HG03103 (cell line): Measurements from ENCODE around the gene DCXR.

Experiments
- ATAC-seq: cut with Tn5 transposase; IDR thresholded peaks from one replicate; pipeline ENCODE4 v1.9.1; 2021; ENCODE audit warnings: low read depth; ENCODE audit not compliant: unreplicated experiment

Gene DCXR

GRCh38 chr17:82001571-82002056 lies 35.9 kb downstream of the DCXR start:
- no peak for ATAC-seq

- no peak for ATAC-seq
These were observed 36.5 kb downstream of the DCXR start for GRCh38 chr17:82000803-82001570.

GRCh38 chr17:81999976-82000802 lies 37.3 kb downstream of the DCXR start:
- ATAC-seq = no peak

DNA sequence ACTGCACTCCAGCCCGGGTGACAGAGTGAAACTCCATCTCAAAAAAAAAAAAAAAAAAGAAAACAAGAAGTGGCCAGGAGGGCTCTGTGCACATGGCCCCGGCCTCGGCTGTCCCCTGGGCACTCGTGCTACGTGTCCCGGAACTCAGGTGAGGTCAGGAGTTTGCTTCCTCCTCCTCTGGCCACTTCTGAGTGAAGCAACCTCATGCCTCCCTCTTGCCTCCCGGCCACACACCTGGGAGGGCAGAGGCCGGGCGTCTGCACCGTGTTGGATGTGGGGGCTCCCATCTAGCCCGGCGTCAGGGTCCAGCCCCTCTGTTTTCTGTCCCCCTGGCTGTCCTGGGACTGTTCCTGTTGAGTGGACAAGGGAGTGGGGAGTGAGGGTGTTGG lies 37.9 kb downstream of the DCXR start:
- no peak for ATAC-seq

- no peak for ATAC-seq
These were observed 38.6 kb downstream of the DCXR start for GRCh38 chr17:81998691-81999438.

DNA sequence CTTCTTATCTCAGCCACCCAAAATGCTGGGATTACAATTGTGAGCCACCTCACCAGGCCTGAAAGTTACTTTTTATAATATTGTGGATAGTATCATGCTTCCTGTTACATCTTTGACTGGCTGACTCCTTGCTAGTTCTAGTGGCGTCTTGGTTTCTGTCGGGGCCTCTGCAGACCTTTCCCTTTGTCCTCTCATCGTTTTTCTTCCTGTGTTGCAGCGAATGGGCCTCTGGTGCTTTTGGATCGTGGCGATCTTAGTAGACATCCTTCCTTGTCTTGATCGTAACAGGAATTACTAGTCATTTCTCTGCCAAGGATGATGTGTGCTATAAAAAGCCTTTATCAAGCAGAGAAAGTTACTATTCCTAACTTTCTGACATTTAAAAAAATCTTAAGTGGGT lies 39.3 kb downstream of the DCXR start:
- ATAC-seq = no peak

- ATAC-seq = no peak
These were observed 40.6 kb downstream of the DCXR start for GRCh38 chr17:81996757-81997441.

- ATAC-seq = no peak
These were observed 41.2 kb downstream of the DCXR start for GRCh38 chr17:81996232-81996756.

DNA sequence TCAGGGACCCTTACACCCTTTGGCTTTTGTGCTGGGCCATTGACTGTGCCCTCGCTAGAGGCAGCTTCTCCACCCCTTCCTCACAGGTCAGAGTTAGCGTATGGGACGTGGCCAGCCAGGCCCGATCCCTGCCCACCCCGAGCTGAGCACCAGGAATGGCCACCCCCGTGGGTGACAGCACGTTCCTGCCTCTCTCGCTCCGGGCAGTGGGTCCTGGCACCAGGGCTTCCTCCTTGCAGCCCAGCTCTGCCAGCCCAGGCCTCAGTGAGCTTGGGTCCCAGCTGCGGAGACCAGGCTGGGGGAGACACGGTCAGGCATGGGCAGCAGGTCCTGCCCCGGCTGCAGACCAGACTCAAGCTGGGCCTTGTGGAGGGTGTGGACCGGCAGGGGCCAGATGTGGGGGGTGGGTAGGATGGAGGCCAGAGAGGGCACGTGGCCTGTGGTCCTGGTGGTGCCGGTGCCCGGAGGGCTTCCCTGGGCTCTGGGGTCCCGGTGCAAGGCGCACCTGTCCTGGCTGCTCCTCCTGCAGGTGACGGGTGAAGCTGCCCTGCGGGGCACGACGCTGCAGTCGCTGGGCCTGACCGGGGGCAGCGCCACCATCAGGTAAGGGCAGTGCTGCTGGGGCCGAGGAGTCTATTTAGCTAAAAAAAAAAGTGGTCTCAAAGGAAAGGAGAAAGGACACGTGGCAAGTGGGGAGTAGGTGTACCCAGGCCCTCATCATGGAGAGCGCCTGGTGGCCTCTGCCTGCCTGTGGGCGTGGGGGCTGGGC lies 41.9 kb downstream of the DCXR start:
- ATAC-seq = no peak

DNA sequence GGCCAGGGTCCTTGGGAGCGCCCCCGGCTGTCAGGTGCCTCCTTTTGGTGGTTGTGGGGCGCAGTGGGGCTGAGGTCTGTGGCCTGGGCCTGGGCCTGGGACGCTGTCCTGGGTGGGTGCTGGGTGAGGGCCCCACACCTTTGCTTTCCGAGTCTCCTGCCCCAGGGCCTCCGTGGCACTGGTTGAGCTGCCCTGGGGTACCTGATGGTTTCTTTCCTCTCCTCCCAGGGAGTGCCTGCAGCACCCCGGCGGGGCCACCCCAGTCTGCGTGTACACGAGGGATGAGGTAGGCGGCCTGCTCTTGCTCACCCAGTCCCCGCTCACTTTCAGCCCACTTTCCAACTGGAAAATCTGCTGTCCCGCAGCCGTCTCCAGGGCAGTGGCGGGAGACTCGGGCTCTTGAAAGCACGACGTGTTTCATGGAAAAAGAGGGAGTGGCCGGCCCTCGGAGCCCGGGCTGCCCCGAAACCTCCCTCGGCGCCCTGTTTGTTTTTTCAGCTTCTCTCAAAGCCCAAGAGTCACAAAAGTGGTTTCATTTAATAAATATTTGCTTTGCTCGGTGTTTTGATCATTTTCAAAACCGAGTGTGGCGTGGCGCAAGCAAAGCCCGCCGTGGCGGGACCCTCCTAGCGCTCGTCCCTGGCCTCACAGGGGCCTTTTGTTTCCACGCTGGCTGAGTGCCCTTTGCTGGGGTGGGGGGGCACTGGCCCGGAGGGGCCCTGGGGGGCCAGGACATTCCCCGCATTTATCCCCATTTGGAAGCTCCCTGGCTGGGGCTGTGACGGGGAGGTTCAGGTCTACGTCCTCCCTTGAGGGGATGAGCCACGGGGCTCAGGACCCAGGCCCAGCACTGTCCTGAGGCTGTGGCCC lies 42.7 kb downstream of the DCXR start:
- ATAC-seq = no peak

DNA sequence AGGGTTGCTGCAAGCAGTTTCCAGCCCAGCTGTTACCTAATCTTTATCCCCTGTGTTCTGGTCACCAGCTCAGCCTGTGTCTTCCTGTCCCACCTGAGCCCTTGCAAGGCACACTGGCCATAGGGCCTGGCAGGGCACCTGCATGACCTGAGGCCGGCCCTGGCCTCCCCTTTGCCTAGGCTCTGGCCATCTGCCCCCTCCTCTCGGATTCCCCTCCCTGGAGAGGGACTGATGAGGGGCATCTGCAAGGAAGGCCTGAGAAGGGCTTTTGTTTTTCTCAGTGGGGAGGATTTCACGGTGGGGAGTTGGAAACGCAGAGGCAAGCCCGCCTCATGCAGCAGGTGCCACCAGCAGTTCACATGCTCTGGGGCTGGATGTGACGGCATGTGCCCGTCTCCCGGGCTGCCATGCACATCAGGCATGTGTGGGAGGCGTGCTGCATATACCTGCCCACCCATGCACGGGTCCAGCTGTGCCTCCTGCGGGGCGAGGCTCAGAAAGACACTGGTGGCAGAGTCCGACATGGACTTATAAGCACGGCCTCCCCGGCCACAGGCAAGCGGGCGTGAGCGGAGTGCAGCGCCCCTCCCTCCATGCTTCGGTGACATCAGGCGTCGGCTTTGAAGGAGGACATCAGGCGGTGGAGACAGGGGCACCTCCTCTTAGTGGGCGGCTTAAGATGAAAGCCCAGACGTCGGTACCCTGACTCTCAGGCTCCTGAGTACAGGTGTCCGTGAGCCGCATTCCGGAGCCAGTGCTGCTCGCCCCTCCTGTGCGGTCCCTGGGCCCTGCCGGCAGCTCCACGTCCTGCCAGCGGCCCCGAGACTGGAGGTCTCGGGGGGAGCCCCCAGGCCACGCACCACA lies 43.5 kb downstream of the DCXR start:
- no peak for ATAC-seq

DNA sequence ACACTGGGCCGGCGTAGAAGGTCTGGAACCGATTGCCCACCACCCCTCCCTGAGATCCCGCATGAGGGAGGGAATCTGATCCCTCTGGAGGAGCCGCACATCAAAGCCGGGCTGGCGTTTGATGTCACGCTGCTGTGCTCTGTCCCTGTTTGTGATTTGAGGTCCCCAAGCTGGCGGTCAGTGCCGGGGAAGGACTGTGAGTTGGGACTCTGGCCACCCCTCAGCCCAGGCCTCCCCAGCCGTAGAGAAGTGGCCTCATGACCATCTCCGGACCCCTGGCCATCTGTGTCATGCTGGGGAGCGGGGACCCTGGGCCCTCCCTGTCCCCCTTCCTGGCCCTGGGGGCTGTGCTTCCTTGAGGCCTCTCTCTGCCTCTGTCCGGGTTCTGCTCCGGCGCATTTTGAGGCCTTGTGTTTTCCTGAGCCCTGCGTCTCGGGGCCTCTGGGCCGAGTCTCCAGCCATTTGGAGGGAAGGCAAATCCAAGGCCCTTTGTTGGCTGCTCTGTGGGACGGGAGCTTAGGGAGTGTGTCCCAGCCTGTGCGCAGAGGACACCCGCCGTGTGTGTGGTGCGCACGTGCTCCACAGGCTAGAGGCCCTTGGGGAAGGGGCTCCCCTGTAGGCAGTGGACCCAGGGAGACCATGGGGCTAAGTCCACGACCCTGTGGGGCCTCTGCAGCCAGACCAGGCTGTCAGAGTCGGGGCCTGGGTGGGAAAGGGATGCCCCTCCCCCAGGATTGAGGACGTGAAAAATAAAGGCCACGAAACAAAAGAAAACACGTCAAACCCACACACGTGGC lies 45.0 kb downstream of the DCXR start:
- no peak for ATAC-seq

- ATAC-seq = no peak
These were observed 45.7 kb downstream of the DCXR start for GRCh38 chr17:81991684-81992305.

DNA sequence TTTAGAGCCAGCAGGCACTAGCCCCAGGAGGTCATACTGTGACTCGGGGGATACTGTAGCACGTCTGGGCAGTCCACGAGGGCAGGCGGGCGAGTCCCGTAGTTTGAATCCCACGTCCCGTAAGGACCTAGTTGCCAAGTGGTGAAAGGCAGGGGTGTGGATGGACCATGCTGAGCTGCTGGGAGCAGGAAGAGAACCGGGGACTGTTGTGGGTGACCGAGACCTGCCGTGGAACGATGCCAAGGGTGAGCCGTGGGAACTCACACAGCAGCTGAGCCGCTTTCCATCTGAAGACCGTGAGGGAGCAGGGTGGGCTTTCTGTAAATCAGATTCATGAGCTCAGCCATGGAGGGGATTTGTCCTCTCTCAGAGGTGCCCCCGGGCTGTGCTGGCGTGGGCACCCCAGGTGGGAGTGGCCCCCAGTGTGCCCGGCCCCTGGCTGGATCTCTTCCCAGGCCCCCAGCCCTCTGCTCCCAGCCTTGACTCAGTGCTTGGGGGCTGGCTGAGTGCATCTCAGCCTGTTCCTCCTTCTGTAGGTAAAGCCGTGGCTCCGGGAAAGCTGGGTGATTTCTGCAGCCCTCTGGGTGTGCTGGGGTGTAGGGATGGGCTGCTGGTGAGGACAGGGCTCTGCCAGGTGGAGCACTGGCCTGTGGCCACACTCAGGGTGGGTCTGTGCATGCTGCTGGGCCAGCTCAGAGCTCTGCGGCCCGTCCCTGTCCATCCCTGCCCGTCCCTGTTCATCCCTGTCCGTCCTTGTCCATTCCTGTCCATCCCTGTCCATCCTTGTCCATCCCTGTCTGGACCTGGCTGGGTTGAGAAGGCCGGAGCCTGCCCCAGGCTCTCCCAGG lies 46.4 kb downstream of the DCXR start:
- ATAC-seq = no peak

GRCh38 chr17:81987161-81987770 lies 50.2 kb downstream of the DCXR start:
- ATAC-seq = no peak
